Sigmoid colon (tissue), 7 donors: ENCODE measurements around the gene GLIPR2. TPM values are rescaled to one million over a fixed set of nuclear protein-coding genes. Genes with fewer than 3 reads are reported as not detected.

Experiments used
- DNase-seq: peaks from one replicate; pipeline ENCODE4 v3.0.0-alpha.2; 2019
- H3K27ac ChIP-seq, 4 donors: fragments of 200-600 bp; sonication (generic); one replicate each; pipeline ENCODE4 v1.5.1; 2016 to 2019; ENCODE audit warnings: mild to moderate bottlenecking in 1 of 4
- H3K27me3 ChIP-seq, 3 donors: fragments of 200-600 bp; sonication (generic); one replicate each; pipeline ENCODE4 v1.5.1; 2019; ENCODE audit warnings: mild to moderate bottlenecking in 1 of 3
- H3K36me3 ChIP-seq, 4 donors: fragments of 200-600 bp; sonication (generic); one replicate each; pipeline ENCODE4 v1.5.1; 2016 to 2019
- H3K4me1 ChIP-seq, 4 donors: fragments of 200-600 bp; sonication (generic); one replicate each; pipeline ENCODE4 v1.5.1; 2017 to 2019
- H3K4me3 ChIP-seq, 4 donors: fragments of 200-600 bp; sonication (generic); one replicate each; pipeline ENCODE4 v1.5.1; 2017 to 2019; ENCODE audit warnings: mild to moderate bottlenecking in 2 of 4, moderate library complexity in 1 of 4
- H3K9me3 ChIP-seq, 4 donors: fragments of 200-600 bp in 3 of 4; sonication (generic) in 3 of 4; one replicate each; pipeline versions ENCODE4 v1.5.1 to v1.6.1; 2013 to 2019
- EP300 ChIP-seq, 4 donors: sonication (generic); formaldehyde crosslinking; IDR thresholded peaks; one replicate each; pipeline ENCODE4 v1.6.1; 2017; ENCODE audit warnings: antibody characterized with exemption in 4 of 4
- POLR2A ChIP-seq, 2 donors: fragments of 450-650 bp; IDR thresholded peaks; one replicate each; pipeline ENCODE4 v1.6.1; 2016; ENCODE audit warnings: antibody characterized with exemption in 2 of 2, mild to moderate bottlenecking in 2 of 2, moderate library complexity in 2 of 2
- POLR2AphosphoS5 ChIP-seq, 4 donors: sonication (generic); formaldehyde crosslinking; IDR thresholded peaks; one replicate each; pipeline ENCODE4 v1.6.1; 2017; ENCODE audit warnings: antibody characterized with exemption in 4 of 4
- WGBS, 2 donors: extraction: QIAGEN DNeasy Blood & Tissue Kit; methylation state at CpG; one replicate each; pipeline ENCODE4 v1.1.7; 2013; 5-methylcytosine and 5-hydroxymethylcytosine counted together
- intact Hi-C: fragments of 100-400 bp; cut with DNase I; formaldehyde crosslinking; loops from one replicate; pipeline ENCODE4 v1.15.1; 2023
- polyA plus RNA-seq, 3 donors: library from polyadenylated mRNA; stranded (reverse); fragments of 200-250 nt; gene quantifications; one replicate each; pipeline ENCODE4 v1.2.3, GENCODE V29; 2013
- total RNA-seq, 4 donors: library from RNA; depleted of rRNA; stranded (reverse); fragments of >200 nt; gene quantifications; one replicate each; pipeline ENCODE4 v1.1.0, GENCODE V29; 2016
- TF ChIP-seq, protein P1 (sequence below), 4 experiments: fragments of 450-650 bp in 3 of 4; fragments of 200-600 bp in 1 of 4; IDR thresholded peaks; one replicate each; pipeline ENCODE4 v1.5.1; 2016 to 2019; ENCODE audit warnings: antibody characterized with exemption in 4 of 4, mild to moderate bottlenecking in 3 of 4, moderate library complexity in 2 of 4
- donor health status: healthy with polysubstance abuse.
- donor health status: Bipolar disorder and iron deficiency.
- donor health status: healthy.

Gene GLIPR2
- total and polyA plus RNA-seq, 7 donors: 29.8 to 90.6 (median 57.3) TPM

DNA sequence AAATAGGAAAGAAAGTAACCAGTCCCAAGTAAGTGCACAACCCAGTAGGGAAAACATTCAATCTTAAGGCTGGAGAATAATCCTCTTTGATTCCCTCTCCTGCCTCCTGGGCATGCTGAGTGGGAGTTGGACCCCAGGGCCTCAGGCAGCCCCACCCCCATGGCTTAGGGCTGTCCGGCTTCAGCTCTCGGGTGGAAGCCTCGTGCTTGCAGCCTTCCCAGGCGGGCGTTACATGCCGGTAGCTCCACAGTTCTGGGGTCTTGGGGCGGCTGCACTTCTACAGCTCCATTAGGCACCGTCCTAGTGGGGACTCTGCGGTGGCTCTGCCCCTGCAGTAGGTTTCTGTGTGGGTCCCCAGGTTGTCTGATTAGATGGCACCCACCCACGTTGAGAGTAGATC, 10.1 kb downstream of the GLIPR2 start:
- 95 to 96% methylated on average over 10 of the region's 10 CpGs for WGBS, 2 donors
- Histone ChIP-seq H3K4me3 (no peak overlapping the region), H3K27ac (peak overlapping the region in 3 of 4 donors; percentile 86 to 99 (median 93)), H3K9me3 (no peaks in the 10 kb centered on the region), H3K4me1 (peaks cover 0 to 90% (median 86%) of the 10 kb centered on the region in 4 donors), H3K27me3 (no peaks in the 10 kb centered on the region), H3K36me3 (peaks cover 0 to 17% (median 6%) of the 10 kb centered on the region in 4 donors)
- intact Hi-C loops: no loop called here
- no peak for DNase-seq
- TF ChIP-seq POLR2A (IDR thresholded peaks at IDR 0.05) (no peak), POLR2AphosphoS5 (IDR thresholded peaks at IDR 0.05) (no peak), EP300 (IDR thresholded peaks at IDR 0.05) (no peak)
- TF ChIP-seq, protein P1, sequence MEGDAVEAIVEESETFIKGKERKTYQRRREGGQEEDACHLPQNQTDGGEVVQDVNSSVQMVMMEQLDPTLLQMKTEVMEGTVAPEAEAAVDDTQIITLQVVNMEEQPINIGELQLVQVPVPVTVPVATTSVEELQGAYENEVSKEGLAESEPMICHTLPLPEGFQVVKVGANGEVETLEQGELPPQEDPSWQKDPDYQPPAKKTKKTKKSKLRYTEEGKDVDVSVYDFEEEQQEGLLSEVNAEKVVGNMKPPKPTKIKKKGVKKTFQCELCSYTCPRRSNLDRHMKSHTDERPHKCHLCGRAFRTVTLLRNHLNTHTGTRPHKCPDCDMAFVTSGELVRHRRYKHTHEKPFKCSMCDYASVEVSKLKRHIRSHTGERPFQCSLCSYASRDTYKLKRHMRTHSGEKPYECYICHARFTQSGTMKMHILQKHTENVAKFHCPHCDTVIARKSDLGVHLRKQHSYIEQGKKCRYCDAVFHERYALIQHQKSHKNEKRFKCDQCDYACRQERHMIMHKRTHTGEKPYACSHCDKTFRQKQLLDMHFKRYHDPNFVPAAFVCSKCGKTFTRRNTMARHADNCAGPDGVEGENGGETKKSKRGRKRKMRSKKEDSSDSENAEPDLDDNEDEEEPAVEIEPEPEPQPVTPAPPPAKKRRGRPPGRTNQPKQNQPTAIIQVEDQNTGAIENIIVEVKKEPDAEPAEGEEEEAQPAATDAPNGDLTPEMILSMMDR (IDR thresholded peaks at IDR 0.05): no peak

DNA sequence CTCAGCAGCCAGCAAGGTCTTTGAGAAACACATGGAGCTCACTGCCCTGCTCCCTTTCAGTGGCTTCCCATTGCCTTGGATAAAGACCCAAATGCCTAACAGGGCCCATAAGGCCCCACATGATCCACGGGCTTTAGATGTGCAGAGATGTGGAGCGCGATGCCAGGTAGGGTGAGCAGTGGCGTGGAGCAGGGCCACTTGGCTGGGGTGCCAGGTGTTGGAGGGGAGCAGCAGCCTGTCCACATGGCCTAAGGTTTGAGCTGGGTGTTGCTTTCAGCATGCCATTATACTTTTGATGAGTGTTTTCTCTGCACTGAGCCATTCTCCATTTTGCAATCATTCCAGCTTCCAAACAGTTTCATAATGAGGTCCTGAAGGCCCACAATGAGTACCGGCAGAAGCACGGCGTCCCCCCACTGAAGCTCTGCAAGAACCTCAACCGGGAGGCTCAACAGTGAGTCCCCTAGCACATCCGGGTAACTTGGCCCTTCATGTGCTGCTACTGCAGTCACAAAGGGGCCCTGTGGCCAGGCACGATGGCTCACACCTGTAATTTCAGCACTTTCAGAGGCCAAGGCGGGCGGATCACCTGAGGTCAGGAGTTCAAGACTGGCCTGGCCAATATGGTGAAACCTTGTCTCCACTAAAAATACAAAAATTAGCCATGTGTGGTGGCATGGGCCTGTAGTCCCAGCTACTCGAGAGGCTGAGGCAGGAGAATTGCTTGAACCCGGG, 11.1 kb downstream of the GLIPR2 start:
- H3K9me3 ChIP-seq: no peaks in the 10 kb centered on the region
- intact Hi-C loops: loop anchor here (2.0 kb wide), 1 partner anchor 15 kb away; no protein-coding TSS in a partner anchor
- no peak for DNase-seq
- peaks cover 0 to 22% (median 7%) of the 10 kb centered on the region in 4 donors for H3K36me3 ChIP-seq
- H3K27me3 ChIP-seq: no peaks in the 10 kb centered on the region
- WGBS, 2 donors: 92 to 94% methylated on average over 14 of the region's 14 CpGs
- H3K27ac ChIP-seq: peak overlapping the region; percentile 86 to 99 (median 90)
- TF ChIP-seq EP300 (IDR thresholded peaks at IDR 0.05) (no peak), POLR2AphosphoS5 (IDR thresholded peaks at IDR 0.05) (no peak), POLR2A (IDR thresholded peaks at IDR 0.05) (no peak)
- TF ChIP-seq, protein P1 (IDR thresholded peaks at IDR 0.05): no peak
- peaks cover 0 to 87% (median 80%) of the 10 kb centered on the region in 4 donors for H3K4me1 ChIP-seq
- H3K4me3 ChIP-seq: no peak overlapping the region

DNA sequence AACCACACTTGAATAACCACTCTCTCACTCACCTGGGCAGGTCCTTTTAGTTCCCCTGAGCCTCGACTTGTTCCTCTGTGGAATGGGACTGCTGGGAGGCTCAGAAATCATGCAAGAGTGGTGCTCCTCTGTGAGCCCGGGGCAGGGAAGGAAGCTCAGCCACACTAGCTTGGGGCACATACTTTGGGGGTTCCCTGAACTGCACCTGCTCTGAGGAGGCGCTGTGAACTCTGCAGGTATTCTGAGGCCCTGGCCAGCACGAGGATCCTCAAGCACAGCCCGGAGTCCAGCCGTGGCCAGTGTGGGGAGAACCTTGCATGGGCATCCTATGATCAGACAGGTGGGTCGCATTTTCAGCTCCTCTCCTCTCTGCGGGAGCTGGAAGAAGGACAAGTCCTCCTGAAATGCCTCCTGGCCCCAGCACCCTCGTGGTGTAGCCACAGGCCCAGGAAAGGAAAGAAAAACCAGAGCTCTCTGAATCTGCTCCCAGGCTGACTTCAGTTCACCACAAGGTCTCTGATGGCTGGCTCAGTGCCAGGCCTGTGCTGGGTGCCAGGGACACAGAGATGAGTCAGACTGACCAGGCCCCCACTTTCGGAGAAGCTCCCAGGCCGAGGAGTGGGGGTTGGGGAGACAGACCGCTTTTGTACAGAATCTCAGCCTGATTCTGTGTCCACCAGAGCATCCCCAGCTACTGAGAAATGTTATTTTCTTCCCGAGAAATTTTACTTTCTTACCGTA, 11.9 kb downstream of the GLIPR2 start:
- Histone ChIP-seq H3K36me3 (peaks cover 0 to 22% (median 7%) of the 10 kb centered on the region in 4 donors), H3K27ac (peak overlapping the region; percentile 86 to 99 (median 90)), H3K4me3 (no peak overlapping the region), H3K9me3 (no peaks in the 10 kb centered on the region), H3K4me1 (peaks cover 0 to 85% (median 78%) of the 10 kb centered on the region in 4 donors), H3K27me3 (no peaks in the 10 kb centered on the region)
- peak; percentile 100 for DNase-seq
- 63 to 78% methylated on average over 14 of the region's 14 CpGs for WGBS, 2 donors
- TF ChIP-seq POLR2AphosphoS5 (IDR thresholded peaks at IDR 0.05) (peak; percentile 63 to 88 (median 78)), EP300 (IDR thresholded peaks at IDR 0.05) (peak in 2 of 4 donors; percentile 63 to 88)
- TF ChIP-seq, protein P1 (IDR thresholded peaks at IDR 0.05): no peak
- intact Hi-C loops: loop anchor here (2.0 kb wide), 1 partner anchor 14 kb away; no protein-coding TSS in a partner anchor

DNA sequence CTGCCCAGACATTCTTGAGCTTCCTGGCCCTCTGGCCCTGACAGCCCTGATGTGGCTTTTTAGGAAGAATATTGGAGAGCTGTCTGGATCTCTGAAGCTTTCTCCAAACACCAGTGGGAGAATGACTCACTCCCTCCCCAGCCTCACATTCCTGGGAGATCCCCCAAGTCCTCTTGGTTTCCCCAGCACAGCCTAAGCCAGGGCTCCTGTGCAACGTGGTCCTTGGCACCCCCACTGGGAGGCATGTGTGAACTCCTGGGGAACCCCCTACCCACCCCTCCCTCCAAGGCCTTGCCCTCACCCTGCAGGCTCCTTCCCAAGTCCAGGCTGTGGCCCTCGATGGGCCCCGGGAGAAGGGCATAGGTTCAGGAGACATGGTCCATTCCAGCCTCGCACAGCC, 12.7 kb downstream of the GLIPR2 start:
- DNase-seq: peak; percentile 77
- 81 to 85% methylated on average over 4 of the region's 4 CpGs for WGBS, 2 donors
- no peak overlapping the region for H3K4me3 ChIP-seq
- peaks cover 0 to 22% (median 7%) of the 10 kb centered on the region in 4 donors for H3K36me3 ChIP-seq
- no peaks in the 10 kb centered on the region for H3K27me3 ChIP-seq
- intact Hi-C loops: loop anchor here (2.0 kb wide), 1 partner anchor 14 kb away; no protein-coding TSS in a partner anchor
- peak overlapping the region; percentile 86 to 99 (median 90) for H3K27ac ChIP-seq
- no peaks in the 10 kb centered on the region for H3K9me3 ChIP-seq
- TF ChIP-seq POLR2AphosphoS5 (IDR thresholded peaks at IDR 0.05) (no peak), EP300 (IDR thresholded peaks at IDR 0.05) (no peak), POLR2A (IDR thresholded peaks at IDR 0.05) (no peak)
- TF ChIP-seq, protein P1 (IDR thresholded peaks at IDR 0.05): no peak
- H3K4me1 ChIP-seq: peaks cover 0 to 85% (median 78%) of the 10 kb centered on the region in 4 donors
